GM19467 (cell line): ENCODE measurements around the gene CDC42BPB.

ENCODE experiments used
- ATAC-seq: cut with Tn5 transposase; IDR thresholded peaks from one replicate; pipeline ENCODE4 v1.9.1; 2021; ENCODE audit warnings: mild to moderate bottlenecking, moderate library complexity; ENCODE audit not compliant: unreplicated experiment

The CDC42BPB gene

GRCh38 chr14:102971314-102971713 lies 86.0 kb downstream of the CDC42BPB start:
- ATAC-seq: no peak

GRCh38 chr14:102970496-102970895 lies 86.9 kb downstream of the CDC42BPB start:
- ATAC-seq: no peak

- ATAC-seq: no peak
Measured at GRCh38 chr14:102969901-102970300, 87.4 kb downstream of the CDC42BPB start.

- no peak for ATAC-seq
Measured at GRCh38 chr14:102969060-102969791, 88.1 kb downstream of the CDC42BPB start.

- ATAC-seq: no peak
Measured at GRCh38 chr14:102968306-102968705, 89.0 kb downstream of the CDC42BPB start.

GRCh38 chr14:102967506-102967795 lies 89.9 kb downstream of the CDC42BPB start:
- ATAC-seq: no peak

- ATAC-seq: no peak
Measured at GRCh38 chr14:102966681-102967505, 90.5 kb downstream of the CDC42BPB start.

- ATAC-seq: no peak
Measured at GRCh38 chr14:102965971-102966655, 91.2 kb downstream of the CDC42BPB start.

GRCh38 chr14:102965282-102965681 lies 92.1 kb downstream of the CDC42BPB start:
- no peak for ATAC-seq

GRCh38 chr14:102964152-102964730 lies 93.1 kb downstream of the CDC42BPB start:
- no peak for ATAC-seq

- no peak for ATAC-seq
Measured at GRCh38 chr14:102962111-102962627, 95.2 kb downstream of the CDC42BPB start.

GRCh38 chr14:102958461-102958860 lies 98.9 kb downstream of the CDC42BPB start:
- no peak for ATAC-seq

- ATAC-seq: no peak
Measured at GRCh38 chr14:102957222-102957621, 100.1 kb downstream of the CDC42BPB start.

- ATAC-seq: no peak
Measured at GRCh38 chr14:102955636-102956408, 101.5 kb downstream of the CDC42BPB start.

GRCh38 chr14:102954081-102954789 lies 103.1 kb downstream of the CDC42BPB start:
- no peak for ATAC-seq

- ATAC-seq: no peak
Measured at GRCh38 chr14:102953100-102953499, 104.2 kb downstream of the CDC42BPB start.

- no peak for ATAC-seq
Measured at GRCh38 chr14:102952276-102952675, 105.1 kb downstream of the CDC42BPB start.

- ATAC-seq: no peak
Measured at GRCh38 chr14:102951799-102952198, 105.5 kb downstream of the CDC42BPB start.

GRCh38 chr14:102951034-102951433 lies 106.3 kb downstream of the CDC42BPB start:
- ATAC-seq: no peak
